Suprapubic skin (tissue), 4 donors: ENCODE measurements around the gene APOL1. TPM values are rescaled to one million over a fixed set of nuclear protein-coding genes. Genes with fewer than 3 reads are reported as not detected.
A peak's percentile ranks its signal among the peaks of the same experiment; 100 is the strongest.
"Not testable (repeated sequence)": the region's sequence is repeated elsewhere in the genome, so short reads cannot be mapped to it uniquely, and the experiment has no call there.

Source experiments
- DNase-seq, 2 donors: peaks; one replicate each; pipeline ENCODE4 v3.0.0-alpha.2; 2019; ENCODE audit warnings: low spot score in 2 of 2
- H3K27ac ChIP-seq: fragments of 200-600 bp; sonication (generic); one replicate; pipeline ENCODE4 v1.5.1; 2019
- H3K27me3 ChIP-seq: fragments of 200-600 bp; sonication (generic); one replicate; pipeline ENCODE4 v1.5.1; 2019
- H3K36me3 ChIP-seq: fragments of 200-600 bp; sonication (generic); one replicate; pipeline ENCODE4 v1.5.1; 2019
- H3K4me1 ChIP-seq: fragments of 200-600 bp; sonication (generic); one replicate; pipeline ENCODE4 v1.5.1; 2019
- H3K4me3 ChIP-seq: fragments of 200-600 bp; sonication (generic); one replicate; pipeline ENCODE4 v1.5.1; 2019; ENCODE audit warnings: mild to moderate bottlenecking
- H3K9me3 ChIP-seq: fragments of 200-600 bp; sonication (generic); one replicate; pipeline ENCODE4 v1.5.1; 2019
- CTCF ChIP-seq, 2 donors: fragments of 200-600 bp in 1 of 2; fragments of 450-650 bp in 1 of 2; sonication (generic) in 1 of 2; IDR thresholded peaks; one replicate each; pipeline ENCODE4 v1.5.1; 2016 to 2019; ENCODE audit warnings: antibody characterized with exemption in 2 of 2, mild to moderate bottlenecking in 1 of 2, moderate library complexity in 1 of 2
- EP300 ChIP-seq: sonication (generic); formaldehyde crosslinking; IDR thresholded peaks from one replicate; pipeline ENCODE4 v1.6.1; 2017; ENCODE audit warnings: antibody characterized with exemption
- POLR2A ChIP-seq, 2 donors: fragments of 450-650 bp; IDR thresholded peaks; one replicate each; pipeline ENCODE4 v1.6.1; 2017; ENCODE audit warnings: antibody characterized with exemption in 2 of 2, mild to moderate bottlenecking in 2 of 2, moderate library complexity in 2 of 2
- POLR2AphosphoS5 ChIP-seq, 3 donors: sonication (generic); formaldehyde crosslinking; IDR thresholded peaks; one replicate each; pipeline ENCODE4 v1.6.1; 2017; ENCODE audit warnings: antibody characterized with exemption in 3 of 3
- WGBS: methylation state at CpG from one replicate; pipeline ENCODE4 v1.1.5; 2018; 5-methylcytosine and 5-hydroxymethylcytosine counted together
- total RNA-seq, 4 donors: library from RNA; depleted of rRNA; stranded (reverse); fragments of >200 nt; gene quantifications; one replicate each; pipeline ENCODE4 v1.1.0, GENCODE V29; 2016

APOL1 gene
- total RNA-seq, result 1 to 10 TPM; 1.2 to 7.3 (median 3.0) TPM

GRCh38 chr22:36252754-36253522, at the start of gene APOL1:
APOL1 (plus strand) TSS chr22:36253133; CDS start chr22:36254956, 1,823 bp downstream.
- H3K4me1 ChIP-seq, result peaks cover 30% of the 10 kb centered on the region
- no peaks in the 10 kb centered on the region for H3K36me3 ChIP-seq
- peak within 1 kb of the TSS; percentile 37 for H3K4me3 ChIP-seq
- no peak for DNase-seq
- peak within 1 kb of the TSS; percentile 62 for H3K27ac ChIP-seq
- TF ChIP-seq EP300, result no peak
- TF ChIP-seq POLR2AphosphoS5 (IDR thresholded peaks at IDR 0.05), result no peak
- TF ChIP-seq CTCF (IDR thresholded peaks at IDR 0.05), result no peak
- no peak for TF ChIP-seq POLR2A (IDR thresholded peaks at IDR 0.05)
- H3K27me3 ChIP-seq, result no peaks in the 10 kb centered on the region
- WGBS, result 49% methylated on average over 9 of the region's 10 CpGs
- no peaks in the 10 kb centered on the region for H3K9me3 ChIP-seq

- not testable (repeated sequence) for H3K27ac ChIP-seq, H3K36me3 ChIP-seq, H3K27me3 ChIP-seq, H3K9me3 ChIP-seq, H3K4me3 ChIP-seq
- DNase-seq, result peak in 1 of 2 donors; percentile 46
- 71% methylated on average over 7 of the region's 7 CpGs for WGBS
- H3K4me1 ChIP-seq, result peaks cover 22% of the 10 kb centered on the region
Observed at GRCh38 chr22:36203441-36203840, 49.5 kb upstream of the APOL1 start.

- Histone ChIP-seq H3K4me1 (peaks cover 22% of the 10 kb centered on the region), H3K36me3 (no peaks in the 10 kb centered on the region), H3K27ac (no peak overlapping the region), H3K4me3 (no peak overlapping the region), H3K27me3 (no peaks in the 10 kb centered on the region), H3K9me3 (no peaks in the 10 kb centered on the region)
- 83% methylated on average over 8 of the region's 8 CpGs for WGBS
- no peak for DNase-seq
- TF ChIP-seq POLR2AphosphoS5 (IDR thresholded peaks at IDR 0.05) (no peak), POLR2A (IDR thresholded peaks at IDR 0.05) (no peak), EP300 (no peak), CTCF (IDR thresholded peaks at IDR 0.05) (no peak)
Observed at GRCh38 chr22:36204001-36204631, 48.8 kb upstream of the APOL1 start.

GRCh38 chr22:36204632-36205015, 48.3 kb upstream of the APOL1 start:
- H3K4me3 ChIP-seq, result no peak overlapping the region
- DNase-seq, result no peak

GRCh38 chr22:36205573-36205972, 47.4 kb upstream of the APOL1 start:
- H3K4me1 ChIP-seq, result peaks cover 22% of the 10 kb centered on the region
- H3K9me3 ChIP-seq, H3K36me3 ChIP-seq: not testable (repeated sequence)

More at GRCh38 chr22:36204632-36205015, 48.3 kb upstream of the APOL1 start:
- H3K9me3 ChIP-seq, result no peaks in the 10 kb centered on the region
- no peaks in the 10 kb centered on the region for H3K27me3 ChIP-seq
- TF ChIP-seq POLR2AphosphoS5 (IDR thresholded peaks at IDR 0.05), result no peak
- no peak for TF ChIP-seq CTCF (IDR thresholded peaks at IDR 0.05)
- no peak for TF ChIP-seq EP300
- TF ChIP-seq POLR2A (IDR thresholded peaks at IDR 0.05), result no peak
- no peak overlapping the region for H3K27ac ChIP-seq
- H3K4me1 ChIP-seq, result peaks cover 22% of the 10 kb centered on the region
- no peaks in the 10 kb centered on the region for H3K36me3 ChIP-seq
- 72% methylated on average over 6 of the region's 6 CpGs for WGBS

GRCh38 chr22:36206255-36206654, 46.7 kb upstream of the APOL1 start:
- H3K4me1 ChIP-seq, result peaks cover 22% of the 10 kb centered on the region
- WGBS, result 93% methylated on average over 1 of the region's 1 CpG
- TF ChIP-seq POLR2A (IDR thresholded peaks at IDR 0.05) (no peak), EP300 (no peak), POLR2AphosphoS5 (IDR thresholded peaks at IDR 0.05) (no peak), CTCF (IDR thresholded peaks at IDR 0.05) (no peak)
- no peak for DNase-seq
- H3K4me3 ChIP-seq, result no peak overlapping the region
- H3K36me3 ChIP-seq, result no peaks in the 10 kb centered on the region
- no peaks in the 10 kb centered on the region for H3K27me3 ChIP-seq
- no peaks in the 10 kb centered on the region for H3K9me3 ChIP-seq
- H3K27ac ChIP-seq, result no peak overlapping the region

More at GRCh38 chr22:36205573-36205972, 47.4 kb upstream of the APOL1 start:
- not testable (repeated sequence) for DNase-seq, H3K4me3 ChIP-seq, H3K27me3 ChIP-seq, H3K27ac ChIP-seq
- WGBS, result 84% methylated on average over 5 of the region's 5 CpGs
